ENCODE data around the gene GDAP2. TPM values are rescaled to one million over a fixed set of nuclear protein-coding genes. Genes with fewer than 3 reads are reported as not detected.

GDAP2 gene
- total and polyA plus RNA-seq, 10 donors: 3.0 to 44.6 (median 33.3) TPM

Other genes with a start within 250 kb of the GDAP2 start
- gene WDR3, start 118 bp upstream of the GDAP2 start, total RNA-seq: 10 to 100 TPM in 5 of 7 donors, 1 to 10 TPM in 2; 9.7 to 25.2 (median 17.9) TPM
- 1 to 10 TPM; 2.6 to 4.9 (median 4.0) TPM for gene WDR3, start 118 bp upstream of the GDAP2 start, polyA plus RNA-seq